GM12864 (cell line): Measurements from ENCODE around the gene KIAA2012.

Source experiments
- DNase-seq: peaks from one replicate; pipeline ENCODE4 v3.0.0-alpha.2; 2011; ENCODE audit warnings: low read depth
- H3K4me3 ChIP-seq: 2 replicates; pipeline ENCODE4 v1.5.1; 2011; ENCODE audit warnings: mild to moderate bottlenecking, low read depth, low read length, control low read depth
- TF ChIP-seq, protein P1 (sequence below): IDR thresholded peaks from 2 replicates; pipeline ENCODE4 v1.5.1; 2011; ENCODE audit warnings: low read depth, mild to moderate bottlenecking, moderate library complexity, low read length, control low read depth, inconsistent platforms; ENCODE audit errors: missing control alignments

Gene KIAA2012

DNA sequence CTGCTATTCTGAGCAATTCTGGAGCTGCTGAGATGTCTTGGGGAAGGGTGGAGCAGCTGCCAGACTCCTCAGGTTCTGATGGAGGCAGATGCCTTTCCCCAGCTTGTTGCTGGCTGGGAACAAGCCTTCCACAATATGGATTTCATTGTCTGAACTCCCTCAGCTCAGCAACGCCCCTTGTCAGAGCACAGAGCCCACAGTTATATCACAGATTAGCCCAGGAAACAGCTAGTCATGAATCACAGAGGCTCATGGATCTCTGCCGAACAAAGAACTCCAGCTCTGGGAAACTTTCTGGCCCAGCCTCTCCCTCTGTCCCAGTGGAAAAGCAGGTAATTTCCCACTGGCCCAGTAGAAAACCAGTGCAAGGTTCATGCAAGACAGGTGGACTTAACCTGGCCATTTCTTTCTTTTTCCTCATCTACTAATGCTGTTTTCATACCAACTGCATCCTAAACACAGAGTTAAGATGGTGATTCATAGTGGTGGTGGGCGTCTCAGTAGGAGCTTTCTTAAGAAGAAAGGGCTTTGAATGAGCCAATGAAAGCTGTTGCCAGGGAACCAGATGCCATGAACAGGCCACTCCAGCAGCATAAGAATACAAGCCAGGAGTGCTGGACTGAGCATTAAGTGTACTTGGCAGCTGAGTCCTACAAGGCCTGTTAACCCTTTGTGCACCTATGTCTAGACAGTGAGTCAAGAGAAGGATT lies 8.7 kb upstream of the KIAA2012 start:
- H3K4me3 ChIP-seq = no peak overlapping the region
- TF ChIP-seq, protein P1, sequence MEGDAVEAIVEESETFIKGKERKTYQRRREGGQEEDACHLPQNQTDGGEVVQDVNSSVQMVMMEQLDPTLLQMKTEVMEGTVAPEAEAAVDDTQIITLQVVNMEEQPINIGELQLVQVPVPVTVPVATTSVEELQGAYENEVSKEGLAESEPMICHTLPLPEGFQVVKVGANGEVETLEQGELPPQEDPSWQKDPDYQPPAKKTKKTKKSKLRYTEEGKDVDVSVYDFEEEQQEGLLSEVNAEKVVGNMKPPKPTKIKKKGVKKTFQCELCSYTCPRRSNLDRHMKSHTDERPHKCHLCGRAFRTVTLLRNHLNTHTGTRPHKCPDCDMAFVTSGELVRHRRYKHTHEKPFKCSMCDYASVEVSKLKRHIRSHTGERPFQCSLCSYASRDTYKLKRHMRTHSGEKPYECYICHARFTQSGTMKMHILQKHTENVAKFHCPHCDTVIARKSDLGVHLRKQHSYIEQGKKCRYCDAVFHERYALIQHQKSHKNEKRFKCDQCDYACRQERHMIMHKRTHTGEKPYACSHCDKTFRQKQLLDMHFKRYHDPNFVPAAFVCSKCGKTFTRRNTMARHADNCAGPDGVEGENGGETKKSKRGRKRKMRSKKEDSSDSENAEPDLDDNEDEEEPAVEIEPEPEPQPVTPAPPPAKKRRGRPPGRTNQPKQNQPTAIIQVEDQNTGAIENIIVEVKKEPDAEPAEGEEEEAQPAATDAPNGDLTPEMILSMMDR = no peak
- DNase-seq = no peak

DNA sequence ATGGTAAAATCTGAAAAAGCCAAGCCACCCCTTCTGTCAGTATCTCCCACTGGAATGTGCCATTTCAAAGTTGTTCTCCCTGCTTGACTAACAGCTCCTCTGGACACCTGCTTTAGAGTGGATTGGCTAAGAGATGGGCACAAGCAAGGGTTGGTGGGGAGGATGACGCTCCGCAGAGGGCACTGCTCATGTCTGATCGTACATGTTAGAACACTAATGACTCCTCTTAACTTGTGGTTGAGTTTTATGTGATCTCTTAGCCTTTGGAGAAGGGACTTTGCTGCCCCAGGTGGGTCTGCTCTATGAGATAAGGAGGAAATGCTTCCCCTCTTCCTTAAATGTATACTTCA lies 8.2 kb upstream of the KIAA2012 start:
- TF ChIP-seq, protein P1 = no peak
- no peak for DNase-seq
- H3K4me3 ChIP-seq = no peak overlapping the region

DNA sequence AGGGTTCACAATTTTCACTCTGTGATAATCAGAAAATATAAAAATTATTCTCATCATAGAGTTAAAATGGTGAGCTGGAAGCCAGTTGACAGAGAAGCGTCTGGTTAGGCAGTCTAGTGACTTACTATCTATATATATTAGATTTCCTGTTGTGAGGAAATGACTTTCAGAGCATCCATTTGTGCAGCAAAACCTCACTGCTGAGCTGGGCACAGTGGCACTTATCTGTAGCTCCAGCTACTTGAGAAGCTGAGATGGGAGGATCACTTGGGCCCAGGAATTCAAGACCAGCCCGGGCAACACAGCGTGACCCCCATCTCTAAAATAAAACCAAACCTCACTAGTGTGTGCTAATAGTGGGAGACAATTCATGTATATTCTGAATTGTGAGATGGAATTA lies 7.2 kb upstream of the KIAA2012 start:
- no peak for DNase-seq
- TF ChIP-seq, protein P1 = no peak
- no peak overlapping the region for H3K4me3 ChIP-seq

DNA sequence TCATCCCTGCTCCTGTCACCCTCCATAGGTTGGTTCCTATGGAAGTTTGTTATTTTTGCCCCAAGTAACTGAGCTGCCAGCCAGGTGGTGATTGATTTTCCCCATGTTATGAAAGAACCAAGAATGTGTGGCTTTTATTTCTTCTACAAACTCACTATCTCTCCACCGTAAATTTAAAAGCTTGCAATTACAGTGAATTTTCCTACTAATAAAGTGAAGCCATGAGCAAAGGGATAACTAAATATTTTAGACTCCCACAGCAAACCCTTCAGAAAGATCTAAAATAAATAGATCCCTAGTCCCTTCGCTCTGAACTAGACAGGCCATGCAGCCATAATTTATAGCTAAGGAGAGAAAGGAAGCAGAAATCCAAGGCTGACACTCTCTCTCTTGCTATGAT lies 6.2 kb upstream of the KIAA2012 start:
- TF ChIP-seq, protein P1 = no peak
- DNase-seq = no peak
- H3K4me3 ChIP-seq = no peak overlapping the region

DNA sequence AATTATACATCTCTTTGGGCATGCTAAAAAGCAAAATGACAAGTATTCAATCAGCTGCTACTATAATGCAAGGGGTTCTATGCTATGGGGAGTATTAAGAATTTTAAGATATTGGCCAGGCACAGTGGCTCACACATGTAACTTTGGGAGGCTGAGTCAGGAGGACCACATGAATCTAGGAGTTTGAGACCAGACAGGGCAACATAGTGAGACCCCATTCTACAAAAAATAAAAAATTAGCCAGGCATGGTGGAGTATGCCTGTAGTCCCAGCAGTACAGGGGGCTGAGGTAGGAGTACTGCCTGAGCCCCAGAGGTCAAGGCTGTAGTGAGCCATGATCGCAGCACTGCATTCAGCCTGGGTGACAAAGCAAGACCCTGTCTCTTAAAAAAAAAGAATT lies 5.5 kb upstream of the KIAA2012 start:
- TF ChIP-seq, protein P1 = no peak
- H3K4me3 ChIP-seq = no peak overlapping the region
- DNase-seq = no peak

DNA sequence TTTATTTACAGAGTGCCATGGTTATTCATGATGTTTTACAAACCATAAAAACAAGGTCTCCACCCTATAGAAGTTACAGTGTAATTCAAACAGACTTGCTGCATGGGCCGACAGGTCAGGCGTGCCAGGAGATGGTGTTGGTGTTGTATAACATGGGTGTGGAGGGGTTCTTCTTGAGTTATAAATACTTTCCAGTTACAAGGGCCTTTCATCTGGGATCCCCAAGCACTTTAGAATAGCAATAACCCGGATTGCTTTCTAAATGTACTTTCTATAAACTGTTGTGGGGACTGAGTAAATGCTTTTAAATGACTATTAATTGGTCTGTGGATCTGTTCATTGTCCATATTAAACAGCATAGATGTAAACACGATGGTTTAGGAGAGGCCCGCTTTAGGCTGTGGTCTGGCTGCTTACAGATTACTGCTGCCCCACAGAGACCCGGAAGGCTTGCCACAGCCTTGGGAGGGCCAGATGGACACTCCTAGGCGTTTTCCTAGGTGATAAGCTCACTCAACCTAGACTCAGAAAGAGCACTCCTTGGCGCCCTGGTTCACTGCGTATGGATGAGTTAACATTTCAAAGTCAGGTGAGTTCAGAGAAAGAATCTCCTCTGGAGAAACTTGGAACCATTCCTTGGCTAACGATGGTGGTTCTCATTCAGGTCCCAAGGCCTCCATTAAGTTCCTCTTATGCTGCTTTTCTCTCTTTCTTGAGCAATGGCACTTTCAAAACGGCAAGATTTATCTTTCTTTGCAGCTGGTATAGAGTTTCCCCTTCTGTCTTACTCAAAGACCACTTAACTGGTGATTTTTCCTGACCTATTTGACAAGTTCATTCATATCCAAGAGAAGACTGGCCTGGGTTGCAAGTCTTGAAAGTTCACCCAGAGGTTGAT lies 3.6 kb upstream of the KIAA2012 start:
- no peak for DNase-seq
- TF ChIP-seq, protein P1 = no peak

More for the DNA sequence above, 3.6 kb upstream of the KIAA2012 start:
- H3K4me3 ChIP-seq = no peak overlapping the region
